KMS-11 (cell line): ENCODE results near the gene RNF151.
"Not testable (repeated sequence)": the region's sequence is repeated elsewhere in the genome, so short reads cannot be mapped to it uniquely, and the experiment has no call there.

Experiments
- H2AFZ ChIP-seq: fragments of 200-600 bp; sonication (generic); 2 replicates; pipeline ENCODE4 v1.6.1; 2016; ENCODE audit warnings: antibody characterized with exemption, mixed run types, low read depth
- H3K27ac ChIP-seq: fragments of 200-600 bp; sonication (generic); 2 replicates; pipeline ENCODE4 v1.6.1; 2016; ENCODE audit warnings: mild to moderate bottlenecking, mixed run types
- H3K27me3 ChIP-seq: fragments of 200-600 bp; sonication (generic); 2 replicates; pipeline ENCODE4 v1.6.1; 2017; ENCODE audit warnings: mild to moderate bottlenecking, low read depth, mixed run types, moderate library complexity; ENCODE audit not compliant: insufficient read depth
- H3K36me3 ChIP-seq: fragments of 200-600 bp; sonication (generic); 2 replicates; pipeline ENCODE4 v1.6.1; 2017; ENCODE audit warnings: mild to moderate bottlenecking, mixed run types; ENCODE audit not compliant: insufficient read depth
- H3K4me1 ChIP-seq: fragments of 200-600 bp; sonication (generic); 2 replicates; pipeline ENCODE4 v1.6.1; 2016; ENCODE audit warnings: mild to moderate bottlenecking, low read depth, mixed run types; ENCODE audit not compliant: poor library complexity, severe bottlenecking
- H3K4me2 ChIP-seq: fragments of 200-600 bp; sonication (generic); 2 replicates; pipeline ENCODE4 v1.7.0; 2016; ENCODE audit warnings: mild to moderate bottlenecking, mixed run types
- H3K4me3 ChIP-seq: fragments of 200-600 bp; sonication (generic); IDR thresholded peaks from 2 replicates; pipeline ENCODE4 v1.6.1; 2017; ENCODE audit warnings: low read depth, low read length, mixed read lengths; ENCODE audit not compliant: insufficient read depth
- H3K79me2 ChIP-seq: fragments of 200-600 bp; sonication (generic); 2 replicates; pipeline ENCODE4 v1.6.1; 2016; ENCODE audit warnings: low read depth, mixed run types; ENCODE audit not compliant: insufficient read depth
- H3K9ac ChIP-seq: fragments of 200-600 bp; sonication (generic); 2 replicates; pipeline ENCODE4 v1.6.1; 2016; ENCODE audit warnings: mild to moderate bottlenecking, mixed run types
- H4K20me1 ChIP-seq: fragments of 200-600 bp; sonication (generic); 2 replicates; pipeline ENCODE4 v1.6.1; 2016; ENCODE audit warnings: mild to moderate bottlenecking, mixed run types; ENCODE audit not compliant: insufficient read depth
- TF ChIP-seq, protein P1 (sequence below): fragments of 200-600 bp; sonication (generic); conservative IDR thresholded peaks from 2 replicates; pipeline ENCODE4 v1.6.1; 2017; ENCODE audit warnings: low read depth, mild to moderate bottlenecking, antibody characterized with exemption, low read length, moderate library complexity, mixed read lengths

RNF151 gene

DNA sequence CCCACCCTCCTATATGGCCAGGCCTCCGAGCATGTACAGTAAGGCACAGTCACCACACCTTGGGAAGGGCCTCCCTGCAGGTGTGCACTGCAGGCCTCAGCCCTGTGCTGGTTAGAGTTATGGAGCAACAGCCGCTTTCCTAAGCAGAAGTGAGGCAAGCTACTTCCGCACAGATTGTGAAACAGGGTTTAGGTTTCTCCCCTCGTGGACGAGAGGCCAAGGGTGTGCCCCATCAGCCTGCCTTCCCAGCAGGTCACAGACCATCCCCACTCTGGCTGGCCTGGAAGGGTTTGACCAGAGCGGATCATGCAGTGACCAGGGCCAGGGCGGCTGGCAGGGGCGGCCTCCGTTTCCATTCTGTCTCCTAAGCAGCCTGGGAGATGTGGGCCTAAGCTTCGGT lies 28.3 kb upstream of the RNF151 start:
- TF ChIP-seq, protein P1, sequence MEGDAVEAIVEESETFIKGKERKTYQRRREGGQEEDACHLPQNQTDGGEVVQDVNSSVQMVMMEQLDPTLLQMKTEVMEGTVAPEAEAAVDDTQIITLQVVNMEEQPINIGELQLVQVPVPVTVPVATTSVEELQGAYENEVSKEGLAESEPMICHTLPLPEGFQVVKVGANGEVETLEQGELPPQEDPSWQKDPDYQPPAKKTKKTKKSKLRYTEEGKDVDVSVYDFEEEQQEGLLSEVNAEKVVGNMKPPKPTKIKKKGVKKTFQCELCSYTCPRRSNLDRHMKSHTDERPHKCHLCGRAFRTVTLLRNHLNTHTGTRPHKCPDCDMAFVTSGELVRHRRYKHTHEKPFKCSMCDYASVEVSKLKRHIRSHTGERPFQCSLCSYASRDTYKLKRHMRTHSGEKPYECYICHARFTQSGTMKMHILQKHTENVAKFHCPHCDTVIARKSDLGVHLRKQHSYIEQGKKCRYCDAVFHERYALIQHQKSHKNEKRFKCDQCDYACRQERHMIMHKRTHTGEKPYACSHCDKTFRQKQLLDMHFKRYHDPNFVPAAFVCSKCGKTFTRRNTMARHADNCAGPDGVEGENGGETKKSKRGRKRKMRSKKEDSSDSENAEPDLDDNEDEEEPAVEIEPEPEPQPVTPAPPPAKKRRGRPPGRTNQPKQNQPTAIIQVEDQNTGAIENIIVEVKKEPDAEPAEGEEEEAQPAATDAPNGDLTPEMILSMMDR = no peak
- H3K9ac ChIP-seq = no peak overlapping the region

GRCh38 chr16:1938910-1939309 lies 27.7 kb upstream of the RNF151 start:
- no peaks in the 10 kb centered on the region for H3K79me2 ChIP-seq
- no peak overlapping the region for H3K4me3 ChIP-seq
- H3K4me2 ChIP-seq = no peak overlapping the region
- H3K4me1 ChIP-seq = peaks cover 15% of the 10 kb centered on the region
- no peak overlapping the region for H3K9ac ChIP-seq
- no peaks in the 10 kb centered on the region for H3K27me3 ChIP-seq
- H4K20me1 ChIP-seq = no peaks in the 10 kb centered on the region
- H3K27ac ChIP-seq = no peak overlapping the region
- TF ChIP-seq, protein P1 = no peak
- H3K36me3 ChIP-seq = no peaks in the 10 kb centered on the region
- no peak overlapping the region for H2AFZ ChIP-seq

More for the DNA sequence above, 28.3 kb upstream of the RNF151 start:
- Histone ChIP-seq H3K36me3 (no peaks in the 10 kb centered on the region), H3K27ac (no peak overlapping the region), H3K4me2 (no peak overlapping the region), H4K20me1 (no peaks in the 10 kb centered on the region), H3K79me2 (no peaks in the 10 kb centered on the region), H3K27me3 (no peaks in the 10 kb centered on the region), H3K4me3 (no peak overlapping the region), H2AFZ (no peak overlapping the region), H3K4me1 (peaks cover 11% of the 10 kb centered on the region)

DNA sequence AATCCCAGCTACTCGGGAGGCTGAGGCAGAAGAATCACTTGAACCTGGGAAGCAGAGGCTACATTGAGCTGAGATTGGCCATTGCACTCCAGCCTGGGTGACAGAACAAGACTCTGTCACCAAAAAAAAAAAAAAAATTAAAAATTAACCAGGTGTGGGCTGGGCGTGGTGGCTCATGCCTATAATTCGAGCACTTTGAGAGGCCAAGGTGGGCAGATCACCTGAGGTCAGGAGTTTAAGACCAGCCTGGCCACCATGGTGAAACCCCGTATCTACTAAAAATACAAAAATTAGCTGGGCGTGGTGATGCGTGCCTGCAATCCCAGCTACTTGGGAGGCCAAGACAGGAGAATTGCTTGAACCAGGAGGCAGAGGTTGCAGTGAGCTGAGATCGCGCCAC lies 26.8 kb upstream of the RNF151 start:
- H3K4me2 ChIP-seq, H4K20me1 ChIP-seq, H3K4me3 ChIP-seq, H3K27ac ChIP-seq, H3K27me3 ChIP-seq, H3K36me3 ChIP-seq, H2AFZ ChIP-seq, H3K79me2 ChIP-seq, H3K9ac ChIP-seq: not testable (repeated sequence)
- H3K4me1 ChIP-seq = peaks cover 18% of the 10 kb centered on the region

GRCh38 chr16:1940273-1941161 lies 26.1 kb upstream of the RNF151 start:
- TF ChIP-seq, protein P1 = no peak
- Histone ChIP-seq H3K4me3 (no peak overlapping the region), H3K9ac (no peak overlapping the region), H3K36me3 (no peaks in the 10 kb centered on the region), H2AFZ (no peak overlapping the region), H4K20me1 (no peaks in the 10 kb centered on the region), H3K27me3 (no peaks in the 10 kb centered on the region), H3K4me2 (no peak overlapping the region), H3K79me2 (no peaks in the 10 kb centered on the region), H3K27ac (no peak overlapping the region), H3K4me1 (peaks cover 18% of the 10 kb centered on the region)
